IPS-18a (cell line): ENCODE results near the gene TRIM49D1.
"Not testable (repeated sequence)": the region's sequence is repeated elsewhere in the genome, so short reads cannot be mapped to it uniquely, and the experiment has no call there.

Experiments
- H3K27ac ChIP-seq: one replicate; pipeline ENCODE4 v1.5.1; 2013; ENCODE audit warnings: low read length
- H3K27me3 ChIP-seq: one replicate; pipeline ENCODE4 v1.6.1; 2013; ENCODE audit warnings: mild to moderate bottlenecking, low read length; ENCODE audit not compliant: control insufficient read depth, insufficient read depth
- H3K36me3 ChIP-seq: one replicate; pipeline ENCODE4 v1.6.1; 2013; ENCODE audit warnings: low read depth, low read length; ENCODE audit not compliant: control insufficient read depth
- H3K4me1 ChIP-seq: one replicate; pipeline ENCODE4 v1.6.1; 2013; ENCODE audit warnings: low read depth, low read length; ENCODE audit not compliant: control insufficient read depth
- H3K4me3 ChIP-seq: one replicate; pipeline ENCODE4 v1.5.1; 2013; ENCODE audit warnings: low read length
- H3K9ac ChIP-seq: one replicate; pipeline ENCODE4 v1.6.1; 2013; ENCODE audit warnings: mild to moderate bottlenecking, low read length, moderate library complexity
- H3K9me3 ChIP-seq: one replicate; pipeline ENCODE4 v1.6.1; 2013; ENCODE audit warnings: low read depth, low read length; ENCODE audit not compliant: control insufficient read depth

TRIM49D1 gene

DNA sequence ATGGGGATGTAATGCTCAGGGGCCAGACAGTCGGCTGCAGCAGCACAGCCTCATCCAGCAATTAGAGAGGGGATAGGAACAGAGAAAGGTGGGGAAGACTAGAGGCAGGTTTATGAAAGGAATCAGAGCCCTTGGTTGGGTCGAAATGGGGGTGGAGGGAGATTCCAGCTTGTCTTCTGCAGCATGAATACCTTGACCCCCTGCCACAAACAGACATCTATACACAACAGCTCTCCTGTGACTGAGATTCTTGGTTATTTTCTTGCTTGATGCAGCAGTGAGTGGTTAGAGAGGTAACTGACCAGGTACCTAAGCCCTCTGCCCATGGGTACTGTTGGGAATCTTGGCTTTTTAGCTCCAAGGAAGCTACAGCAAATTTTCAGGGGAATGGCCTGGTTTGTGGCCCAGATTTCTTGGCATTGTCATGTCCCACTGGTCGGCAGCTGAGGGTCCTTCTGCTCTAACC is at the start of gene TRIM49D1:
Gene TRIM49D1, minus strand, starts transcription at position 51 of the 466 bp plus-strand sequence. CDS start 4,535 bp downstream, outside the sequence.
- Histone ChIP-seq H3K9ac (no peak within 1 kb of the TSS), H3K4me1 (no peaks in the 10 kb centered on the region), H3K4me3 (no peak within 1 kb of the TSS), H3K27ac (no peak within 1 kb of the TSS), H3K9me3 (no peaks in the 10 kb centered on the region), H3K36me3 (no peaks in the 10 kb centered on the region), H3K27me3 (no peaks in the 10 kb centered on the region)

DNA sequence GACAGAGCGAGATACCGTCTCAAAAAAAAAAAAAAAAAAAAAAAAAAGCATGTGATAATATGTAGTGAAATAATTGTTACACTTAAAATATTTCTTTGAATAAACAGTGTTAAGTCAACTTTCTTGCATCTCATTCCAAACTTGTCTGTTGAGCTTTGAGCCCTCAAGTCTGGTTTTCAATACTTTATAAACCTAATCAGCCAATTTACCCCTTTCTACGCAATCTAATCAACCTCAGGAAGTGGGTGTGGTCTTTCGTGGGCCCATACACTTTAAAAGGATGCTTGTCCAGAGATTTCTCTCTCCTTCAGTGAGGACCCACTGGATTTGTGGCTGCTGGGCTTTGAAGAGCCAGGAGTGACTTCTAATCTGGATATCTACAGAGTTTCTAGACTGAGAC is 43.7 kb upstream of the TRIM49D1 start, which contains the start of gene TRIM64:
Gene TRIM64, plus strand, starts transcription at position 301 of the 400 bp plus-strand sequence. CDS start 2,467 bp downstream, outside the sequence.
- not testable (repeated sequence) for H3K4me3 ChIP-seq, H3K9me3 ChIP-seq, H3K9ac ChIP-seq, H3K27ac ChIP-seq, H3K4me1 ChIP-seq, H3K36me3 ChIP-seq, H3K27me3 ChIP-seq

GRCh38 chr11:89960833-89961232 is 38.8 kb upstream of the TRIM49D1 start:
- not testable (repeated sequence) for H3K4me3 ChIP-seq, H3K9me3 ChIP-seq, H3K9ac ChIP-seq

GRCh38 chr11:89923764-89924163 is 1.7 kb upstream of the TRIM49D1 start, which contains the start of gene TRIM49D2:
Gene TRIM49D2, plus strand, starts transcription at chr11:89924064. Its CDS starts 2,698 bp downstream, at chr11:89926762.
- H3K9me3 ChIP-seq, H3K27ac ChIP-seq, H3K27me3 ChIP-seq, H3K9ac ChIP-seq, H3K36me3 ChIP-seq, H3K4me1 ChIP-seq, H3K4me3 ChIP-seq: not testable (repeated sequence)

More at GRCh38 chr11:89960833-89961232, 38.8 kb upstream of the TRIM49D1 start:
- not testable (repeated sequence) for H3K4me1 ChIP-seq, H3K36me3 ChIP-seq, H3K27me3 ChIP-seq, H3K27ac ChIP-seq

- H3K9me3 ChIP-seq, H3K9ac ChIP-seq, H3K36me3 ChIP-seq: not testable (repeated sequence)
Observed at GRCh38 chr11:89900809-89901208, 21.2 kb downstream of the TRIM49D1 start.

DNA sequence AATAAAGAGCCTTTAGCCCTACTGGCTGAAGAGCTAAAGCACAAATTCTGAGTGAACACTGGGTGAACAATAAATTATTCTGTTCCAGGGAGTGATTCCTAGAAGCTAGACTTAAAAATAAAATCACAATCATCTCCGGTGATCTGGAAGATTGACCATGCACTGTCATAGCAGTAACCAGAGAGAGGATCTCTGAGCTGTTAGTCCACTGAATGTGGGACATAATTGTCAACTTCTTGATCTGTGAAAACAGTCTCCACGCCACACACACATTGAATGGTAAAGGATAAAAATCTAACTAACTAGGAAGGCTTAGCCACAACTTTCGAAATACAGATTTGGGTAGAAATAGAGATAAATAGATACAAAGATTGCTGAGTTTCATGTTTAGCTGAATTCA is 28.8 kb downstream of the TRIM49D1 start:
- H3K4me3 ChIP-seq, H3K9ac ChIP-seq, H3K9me3 ChIP-seq, H3K36me3 ChIP-seq, H3K27me3 ChIP-seq, H3K27ac ChIP-seq, H3K4me1 ChIP-seq: not testable (repeated sequence)

More at GRCh38 chr11:89900809-89901208, 21.2 kb downstream of the TRIM49D1 start:
- not testable (repeated sequence) for H3K27me3 ChIP-seq, H3K4me1 ChIP-seq, H3K4me3 ChIP-seq, H3K27ac ChIP-seq

- not testable (repeated sequence) for H3K36me3 ChIP-seq, H3K4me3 ChIP-seq, H3K9me3 ChIP-seq, H3K27ac ChIP-seq, H3K27me3 ChIP-seq, H3K9ac ChIP-seq, H3K4me1 ChIP-seq
Observed at GRCh38 chr11:89877511-89877910, 44.5 kb downstream of the TRIM49D1 start.

- not testable (repeated sequence) for H3K9me3 ChIP-seq, H3K9ac ChIP-seq
Observed at GRCh38 chr11:89872588-89872987, 49.5 kb downstream of the TRIM49D1 start.

DNA sequence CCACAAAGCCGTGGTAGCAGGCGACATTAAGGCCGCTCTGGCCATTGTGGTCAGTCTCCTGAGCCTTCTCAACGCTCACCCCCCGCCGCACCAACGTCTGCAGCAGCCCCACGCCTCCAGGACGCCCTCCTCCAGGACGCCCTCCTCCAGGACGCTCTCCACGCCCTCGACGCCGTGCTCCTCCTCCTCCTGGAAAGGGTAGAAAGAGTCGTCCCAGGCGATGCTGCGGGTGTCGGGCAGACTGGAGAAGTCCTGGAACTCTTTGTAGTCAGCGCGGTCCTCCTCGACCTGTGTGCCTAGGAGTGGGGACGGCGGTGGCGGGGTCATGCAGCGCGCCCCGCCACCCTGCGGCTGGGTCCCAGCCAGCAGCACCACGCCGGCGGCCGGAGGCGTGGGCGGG is 56.8 kb downstream of the TRIM49D1 start:
- not testable (repeated sequence) for H3K4me1 ChIP-seq, H3K27me3 ChIP-seq, H3K9me3 ChIP-seq, H3K27ac ChIP-seq, H3K9ac ChIP-seq, H3K4me3 ChIP-seq, H3K36me3 ChIP-seq

More at GRCh38 chr11:89872588-89872987, 49.5 kb downstream of the TRIM49D1 start:
- H3K27me3 ChIP-seq, H3K4me3 ChIP-seq, H3K27ac ChIP-seq, H3K4me1 ChIP-seq, H3K36me3 ChIP-seq: not testable (repeated sequence)

DNA sequence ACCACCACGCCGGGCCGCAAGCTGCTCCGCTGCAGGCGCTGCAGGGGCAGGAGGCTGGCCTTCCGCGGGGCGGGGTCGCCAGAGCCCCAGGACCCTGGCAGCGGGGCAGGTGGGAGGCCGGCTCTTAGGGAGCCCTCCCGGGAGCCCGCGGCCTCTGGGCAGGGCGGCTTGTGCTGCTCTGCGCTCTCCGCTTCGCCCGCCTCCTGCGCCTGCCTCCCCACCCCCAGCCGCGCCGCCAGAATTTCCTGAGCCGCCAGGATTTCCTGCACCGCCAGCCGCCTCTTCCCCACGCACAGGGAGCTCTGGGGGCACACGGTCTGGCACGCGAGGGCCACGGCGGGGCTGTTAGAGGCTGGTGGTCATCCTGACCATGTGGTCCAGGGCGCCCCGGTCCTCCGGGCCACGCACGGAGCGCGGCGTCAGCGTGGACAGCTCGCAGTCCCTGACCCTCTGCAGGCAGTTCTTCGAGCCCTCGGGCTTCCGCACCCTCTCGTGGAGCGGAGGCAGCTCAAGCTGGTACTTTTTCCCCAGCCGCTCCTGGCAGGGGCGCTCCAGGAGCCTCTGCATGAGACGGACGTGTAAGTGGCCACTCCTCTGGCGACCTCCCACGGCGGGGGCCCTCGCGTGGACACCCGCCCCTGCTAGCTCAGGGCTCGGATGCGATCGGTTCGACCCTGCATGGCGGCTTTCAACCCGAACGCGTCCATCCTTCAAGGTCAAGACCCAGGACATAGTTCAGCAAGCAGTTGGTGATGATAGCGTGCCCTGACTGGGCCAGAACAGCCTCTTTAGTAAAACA is 57.9 kb downstream of the TRIM49D1 start:
- not testable (repeated sequence) for H3K27me3 ChIP-seq, H3K27ac ChIP-seq, H3K4me1 ChIP-seq, H3K4me3 ChIP-seq, H3K9me3 ChIP-seq, H3K9ac ChIP-seq, H3K36me3 ChIP-seq
